ENCODE data around the gene USP36.

- TF ChIP-seq POLR2A (IDR thresholded peaks at IDR 0.05) (no peak), CTCF (IDR thresholded peaks at IDR 0.05) (no peak), POLR2AphosphoS5 (IDR thresholded peaks at IDR 0.05) (no peak)
Observed at GRCh38 chr17:78852709-78853121, 12.1 kb upstream of the USP36 start.
